Myometrial cell (primary cell): ENCODE results near the gene SNRPA. TPM values are rescaled to one million over a fixed set of nuclear protein-coding genes. Genes with fewer than 3 reads are reported as not detected.

ENCODE experiments used
- total RNA-seq: library from RNA; depleted of rRNA; stranded (reverse); fragments of >200 nt; gene quantifications from 2 replicates; pipeline ENCODE4 v1.2.3, GENCODE V29; 2015

SNRPA gene
- total RNA-seq, result 102 and 115 TPM in 2 replicates

DNA sequence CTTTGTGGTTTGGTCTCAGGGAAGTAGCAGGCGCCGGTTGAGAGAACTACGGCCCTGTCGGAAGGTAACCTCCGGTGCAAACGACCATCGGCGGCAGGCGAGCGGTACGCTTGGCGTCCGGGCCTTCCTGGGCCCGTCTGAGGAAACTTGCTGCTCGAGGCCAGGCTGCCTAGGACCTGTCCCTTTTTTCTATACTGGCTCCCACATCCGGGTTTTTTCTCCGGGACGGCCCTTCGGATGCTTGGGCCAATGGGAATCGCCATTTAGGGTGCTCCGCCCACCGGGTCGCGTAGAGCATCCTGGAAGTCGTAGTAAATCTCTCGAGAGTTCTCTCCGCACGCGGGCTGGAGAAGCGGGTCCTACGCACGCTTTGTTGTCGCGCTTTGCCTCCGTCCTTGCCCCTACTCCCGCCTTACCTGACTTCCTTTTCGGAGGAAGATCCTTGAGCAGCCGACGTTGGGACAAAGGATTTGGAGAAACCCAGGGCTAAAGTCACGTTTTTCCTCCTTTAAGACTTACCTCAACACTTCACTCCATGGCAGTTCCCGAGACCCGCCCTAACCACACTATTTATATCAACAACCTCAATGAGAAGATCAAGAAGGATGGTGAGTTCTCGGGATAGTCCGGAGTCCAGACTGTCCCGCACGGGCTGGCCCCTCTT lies at the start of gene SNRPA:
TSS of gene SNRPA (plus strand) at position 330 of the 664 bp plus-strand sequence. CDS start at position 536, 206 bp downstream.

DNA sequence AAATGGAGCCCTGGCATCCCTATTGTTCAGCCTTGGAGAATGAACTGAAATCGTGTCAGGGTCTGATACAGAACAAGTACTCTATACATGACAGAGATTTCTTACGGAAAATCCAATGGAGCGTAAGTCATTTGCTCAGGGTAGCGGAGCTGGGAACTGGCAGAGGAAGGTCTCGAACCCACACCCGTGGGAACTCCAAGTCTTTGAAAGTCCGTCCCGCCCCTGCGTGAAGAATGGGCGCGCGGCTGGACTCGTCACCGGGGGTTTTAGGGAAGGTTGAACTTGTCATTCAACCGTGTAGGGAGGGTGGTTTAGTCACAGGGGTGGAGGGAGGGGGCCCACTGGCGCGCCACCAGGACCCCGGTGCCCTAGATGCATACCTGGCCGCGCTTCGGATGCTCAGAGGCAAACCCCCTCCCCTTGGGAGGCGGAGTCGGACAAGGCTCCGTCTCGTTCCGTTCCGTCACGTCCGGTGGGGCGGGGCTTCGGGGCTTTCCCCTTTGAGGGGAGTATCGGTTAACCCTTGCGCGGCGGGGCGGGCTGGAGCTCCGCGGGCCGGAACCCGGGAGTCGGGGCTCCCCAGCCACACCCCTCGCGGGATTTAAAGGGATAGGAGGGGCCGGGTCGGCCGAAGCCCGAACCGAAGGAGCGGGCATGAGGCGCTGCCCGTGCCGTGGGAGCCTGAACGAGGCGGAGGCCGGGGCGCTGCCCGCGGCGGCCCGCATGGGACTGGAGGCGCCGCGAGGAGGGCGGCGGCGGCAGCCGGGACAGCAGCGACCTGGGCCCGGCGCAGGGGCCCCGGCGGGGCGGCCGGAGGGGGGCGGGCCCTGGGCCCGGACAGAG lies 34.3 kb upstream of the SNRPA start, which contains the start of the genes COQ8B and ITPKC:
TSS of gene COQ8B (minus strand) at position 405 of the 843 bp plus-strand sequence. CDS start 2,254 bp downstream, outside the sequence.
TSS of gene ITPKC (plus strand) at position 631 of the 843 bp plus-strand sequence. CDS start at position 655, 24 bp downstream.

DNA sequence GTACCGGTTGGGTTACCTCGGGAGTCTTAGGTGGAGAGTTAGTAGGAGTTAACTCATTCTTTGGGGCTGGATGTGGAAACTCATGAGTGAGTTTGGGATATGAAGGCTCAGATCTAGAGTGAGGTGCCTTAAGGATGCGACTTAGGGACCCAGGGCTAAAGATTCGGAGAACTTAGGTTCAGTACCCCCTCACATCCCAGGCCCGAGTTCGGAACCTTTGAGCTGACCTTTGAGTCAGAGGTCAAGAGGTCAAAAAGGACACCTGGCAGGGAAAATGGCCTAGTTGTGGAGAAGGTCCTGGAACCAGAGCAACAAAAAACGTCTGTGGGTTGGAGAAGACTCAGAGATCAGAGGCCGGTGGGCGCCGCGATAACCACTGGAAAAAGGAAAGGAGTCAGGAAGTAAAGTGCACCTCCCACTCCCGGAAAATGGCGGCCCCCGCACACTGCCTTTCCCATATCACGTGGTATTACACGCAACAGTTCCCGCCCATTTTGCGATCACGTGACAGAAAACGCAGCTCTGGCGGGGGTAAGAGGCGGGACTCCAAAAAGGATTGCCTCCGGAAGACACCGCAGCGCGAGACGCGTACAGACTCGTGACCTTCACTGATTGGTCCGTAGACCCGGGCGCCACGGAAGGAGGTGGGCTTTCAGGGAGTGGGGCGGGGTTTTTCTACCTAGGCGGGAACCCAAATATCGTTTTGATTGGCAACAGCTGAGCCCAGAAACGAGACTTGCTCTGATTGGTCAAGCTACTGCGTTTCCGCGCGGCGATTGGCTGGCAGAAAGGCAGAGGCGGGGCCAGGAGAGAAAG lies 737 bp upstream of the SNRPA start, which contains the start of gene ACTMAP:
TSS of gene ACTMAP (minus strand) at position 420 of the 816 bp plus-strand sequence. CDS start 674 bp downstream, outside the sequence.

DNA sequence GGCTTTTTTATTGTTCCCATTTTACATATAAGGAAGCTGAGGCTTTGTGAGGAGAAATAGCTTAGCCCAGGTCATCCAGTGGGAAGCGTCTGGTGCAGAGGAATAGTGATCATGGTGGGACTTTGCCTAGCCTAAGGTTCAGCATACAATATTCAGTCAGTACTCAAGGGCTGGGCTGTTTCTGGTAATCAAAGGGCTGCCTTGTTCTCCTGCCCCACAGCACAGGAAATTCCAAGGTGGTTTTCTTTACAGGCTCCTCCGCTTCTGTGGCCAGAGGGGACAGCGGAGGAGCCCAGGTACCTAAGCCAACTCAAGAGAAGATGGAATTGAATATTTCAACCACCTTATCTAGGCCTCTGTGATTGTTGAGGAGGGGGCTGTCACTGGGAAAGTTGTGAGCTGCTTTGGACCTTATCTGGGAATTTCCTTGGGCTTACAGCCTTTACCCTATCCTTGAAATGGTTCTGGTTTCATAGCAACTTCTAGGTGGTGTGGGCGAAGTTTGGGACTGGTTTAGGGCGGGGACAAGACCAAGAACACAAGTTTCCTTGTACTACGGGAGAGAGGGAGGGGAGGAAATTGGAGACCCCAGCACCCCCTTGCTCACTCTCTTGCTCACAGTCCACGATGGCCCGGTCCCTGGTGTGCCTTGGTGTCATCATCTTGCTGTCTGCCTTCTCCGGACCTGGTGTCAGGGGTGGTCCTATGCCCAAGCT lies 24.1 kb downstream of the SNRPA start, which contains the start of gene MIA:
TSS of gene MIA (plus strand) at position 606 of the 716 bp plus-strand sequence. CDS start at position 628, 22 bp downstream.

DNA sequence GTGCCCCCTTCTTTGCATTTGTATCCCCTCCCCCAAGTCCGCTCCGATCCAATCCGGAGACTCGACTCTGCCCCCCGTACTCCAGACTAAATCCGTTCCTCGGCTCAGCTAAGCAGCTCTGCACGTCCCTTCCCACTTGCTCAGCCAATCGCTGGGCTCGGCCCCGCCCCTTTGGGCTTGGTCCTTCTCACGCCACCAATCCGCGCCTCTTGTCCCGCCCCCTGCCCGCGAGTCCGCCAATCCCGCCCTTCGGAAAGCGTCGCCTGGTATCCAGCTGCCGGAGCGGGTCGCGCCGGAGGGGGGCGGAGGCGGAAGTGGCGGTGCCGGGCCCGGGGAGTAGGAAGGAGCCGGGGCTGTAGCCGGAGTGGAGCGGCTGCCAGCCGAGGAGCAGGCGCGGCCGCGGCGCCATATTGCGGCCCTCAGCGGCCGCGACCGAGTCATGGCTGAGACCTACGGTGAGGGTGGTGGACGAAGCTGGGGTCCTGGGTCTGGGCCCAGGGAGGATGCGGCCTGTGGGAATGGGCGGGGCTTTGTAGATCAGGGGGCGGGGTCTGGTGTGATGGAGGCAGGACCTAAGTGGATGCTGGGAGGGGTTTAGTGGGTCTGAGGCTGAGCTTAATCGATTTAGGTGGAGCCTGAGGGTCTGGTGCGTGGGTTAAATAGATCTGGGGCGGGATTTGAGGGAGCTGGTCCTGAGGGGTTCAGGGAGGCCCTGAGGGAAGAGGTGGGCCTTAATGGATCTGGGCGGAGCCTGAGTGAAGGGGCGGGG lies 27.1 kb downstream of the SNRPA start, which contains the start of gene RAB4B:
TSS of gene RAB4B (plus strand) at position 311 of the 769 bp plus-strand sequence. CDS start at position 440, 129 bp downstream.

DNA sequence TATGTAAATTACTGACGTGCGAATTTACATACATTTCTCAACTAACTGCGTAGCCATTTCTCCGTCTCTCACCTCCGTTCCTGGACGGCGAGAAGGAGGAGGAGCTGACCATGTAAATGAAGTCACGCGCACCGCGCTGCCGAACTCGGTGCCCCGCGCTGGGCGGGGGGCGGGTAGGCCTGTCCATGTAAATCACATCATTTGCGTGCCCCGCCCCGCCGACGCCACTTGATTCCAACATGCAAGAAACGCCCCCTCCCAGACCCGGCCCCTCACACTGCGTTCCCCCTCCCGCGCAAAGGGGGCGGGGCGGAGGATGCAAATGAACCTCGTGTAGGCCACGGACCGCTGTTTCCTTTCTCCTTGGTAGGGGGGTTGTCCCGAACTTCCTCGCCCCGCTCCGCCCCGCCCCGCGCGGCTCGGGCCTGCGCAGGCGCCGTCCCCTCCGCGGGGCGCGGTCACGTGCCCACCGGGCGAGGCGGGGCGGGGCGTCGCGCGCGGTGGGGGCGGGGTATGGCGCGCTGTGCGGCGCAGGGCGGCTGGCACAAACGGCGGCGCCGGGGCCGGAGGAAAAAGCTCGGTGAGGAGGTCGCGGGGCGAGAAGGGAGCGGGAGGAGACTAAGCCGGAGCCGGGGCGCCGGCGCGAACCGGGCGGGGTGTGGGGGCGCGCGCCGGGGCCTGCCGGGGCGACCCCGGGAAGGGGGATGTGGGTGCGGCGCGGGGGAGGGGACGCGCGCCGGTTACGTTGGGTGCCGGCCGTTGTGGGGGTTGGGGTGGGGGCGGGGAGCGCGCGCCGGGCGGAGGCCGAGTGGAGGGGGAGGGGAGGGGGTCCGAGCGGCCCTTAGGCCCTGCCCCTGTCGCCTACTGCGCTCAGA lies 47.9 kb downstream of the SNRPA start, which contains the start of gene EGLN2:
TSS of gene EGLN2 (plus strand) at position 509 of the 875 bp plus-strand sequence. CDS start 1,382 bp downstream, outside the sequence.

Other genes with a start within 250 kb of the SNRPA start
- 77.6 and 99.4 TPM in 2 replicates for gene SHKBP1, start 174.3 kb upstream of the SNRPA start, total RNA-seq
- 50.7 and 63.6 TPM in 2 replicates for gene LTBP4, start 149.8 kb upstream of the SNRPA start, total RNA-seq
- gene NUMBL, start 60.6 kb upstream of the SNRPA start, total RNA-seq, result 28.8 and 51.6 TPM in 2 replicates
- 20.6 and 26.8 TPM in 2 replicates for gene COQ8B, start 34.3 kb upstream of the SNRPA start, total RNA-seq
- gene ITPKC, start 34.1 kb upstream of the SNRPA start, total RNA-seq, result 25.7 and 31.4 TPM in 2 replicates
- 2.0 and 4.4 TPM in 2 replicates for gene ACTMAP, start 726 bp upstream of the SNRPA start, total RNA-seq
- not detected in 2 replicates for gene MIA, start 24.3 kb downstream of the SNRPA start, total RNA-seq
- gene RAB4B, start 27.0 kb downstream of the SNRPA start, total RNA-seq, result 38.6 and 45.0 TPM in 2 replicates
- gene EGLN2, start 48.0 kb downstream of the SNRPA start, total RNA-seq, result 88.8 and 103 TPM in 2 replicates
- not detected in 2 replicates for gene CYP2A6, start 99.2 kb downstream of the SNRPA start, total RNA-seq
- gene CYP2A7, start 131.0 kb downstream of the SNRPA start, total RNA-seq, result not detected in 2 replicates
- not detected in 2 replicates for gene CYP2B6, start 240.1 kb downstream of the SNRPA start, total RNA-seq